H1 (cell line): ENCODE results near the gene IGSF23. TPM values are rescaled to one million over a fixed set of nuclear protein-coding genes. Genes with fewer than 3 reads are reported as not detected.

ENCODE experiments used
- ATF2 ChIP-seq: IDR thresholded peaks from 2 replicates; pipeline ENCODE4 v1.6.1; 2012; ENCODE audit warnings: low read length, inconsistent platforms
- EGR1 ChIP-seq: IDR thresholded peaks from 2 replicates; pipeline ENCODE4 v1.6.1; 2011; ENCODE audit warnings: low read depth, low read length, borderline replicate concordance
- polyA plus RNA-seq, 7 experiments: library from polyadenylated mRNA; depleted of rRNA in 3 of 7; stranded (reverse) in 5 of 7; unstranded in 2 of 7; fragments of >200 nt in 5 of 7; fragments of 200-250 nt in 2 of 7; gene quantifications; 1 replicate in 5 of 7; 2 replicates in 1 of 7; 4 replicates in 1 of 7; pipeline versions ENCODE4 v1.2.1 to v1.2.3, GENCODE V29; 2011 to 2013; ENCODE audit warnings: missing spikeins in 2 of 7, mixed read lengths in 2 of 7
- total RNA-seq: library from RNA; stranded (reverse); fragmentation: NEBNext Ultra II Directional; extraction: Animal tissue kit (Norgen Biotek cat#: 25700); gene quantifications from 2 replicates; pipeline ENCODE4 v1.2.1, GENCODE V29; 2021

The IGSF23 gene
- total and polyA plus RNA-seq, 2 of the 8 experiments (the other 6 are each of a cell fraction or from before 2014, with no cell fraction given): not detected

- no peak for TF ChIP-seq ATF2
- no peak for TF ChIP-seq EGR1
These were observed 22.4 kb downstream of the IGSF23 start (continued) for GRCh38 chr19:44635581-44636438.
